ENCODE data around the gene CMA1.
A peak's percentile ranks its signal among the peaks of the same experiment; 100 is the strongest.
"Not testable (repeated sequence)": the region's sequence is repeated elsewhere in the genome, so short reads cannot be mapped to it uniquely, and the experiment has no call there.

The CMA1 gene

DNA sequence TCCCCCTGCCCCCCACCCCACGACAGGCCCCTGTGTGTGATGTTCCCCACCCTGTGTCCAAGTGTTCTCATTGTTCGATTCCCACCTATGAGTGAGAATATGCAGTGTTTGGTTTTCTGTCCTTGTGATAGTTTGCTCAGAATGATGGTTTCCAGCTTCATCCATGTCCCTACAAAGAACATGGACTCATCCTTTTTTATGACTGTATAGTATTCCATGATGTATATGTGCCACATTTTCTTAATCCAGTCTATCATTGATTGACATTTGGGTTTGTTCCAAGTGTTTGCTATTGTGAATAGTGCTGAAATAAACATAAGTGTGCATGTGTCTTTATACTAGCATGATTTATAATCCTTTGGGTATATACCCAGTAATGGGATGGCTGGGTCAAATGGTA, 37.6 kb downstream of the CMA1 start:
- H3K4me1 ChIP-seq (ENCODE audit: control insufficient read depth, insufficient read depth, low read length); H3K4me3 ChIP-seq (ENCODE audit: low read depth, low read length); H3K9me3 ChIP-seq (ENCODE audit: control insufficient read depth, insufficient read depth, low read depth, low read length); H3K27ac ChIP-seq (ENCODE audit: extremely low read depth, low read depth, low read length); H3K36me3 ChIP-seq (ENCODE audit: control insufficient read depth in 2 of 2, insufficient read depth in 1 of 2, low read length in 2 of 2); POLR2A ChIA-PET; CTCF ChIA-PET: not testable (repeated sequence)
- peak; percentile 52; the same call in 1 of the 2 replicates for TF ChIP-seq ZNF146 (tag by site-specific recombination; IDR thresholded peaks at IDR 0.05)

DNA sequence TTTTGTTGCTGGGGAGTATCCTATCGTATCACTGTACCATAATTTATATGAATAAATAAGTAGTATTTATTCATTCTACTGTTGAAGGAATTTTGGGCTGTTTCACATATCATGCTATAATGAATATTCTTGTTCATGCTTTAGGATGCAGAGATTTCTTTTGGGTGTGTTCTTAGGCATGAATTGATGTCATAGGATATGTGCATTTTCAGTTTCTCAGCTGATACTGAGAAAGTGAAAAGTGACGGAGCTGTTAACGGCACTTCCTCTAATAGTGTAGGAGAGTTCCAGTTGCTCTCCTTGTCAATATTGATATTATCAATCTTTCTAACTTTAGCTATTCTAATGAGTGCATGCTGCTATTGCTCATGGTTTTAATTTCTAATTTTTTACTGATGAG, 42.3 kb downstream of the CMA1 start:
- ChIA-PET CTCF (no interaction called here), POLR2A (no interaction called here)
- Histone ChIP-seq H3K9me3 (ENCODE audit: control insufficient read depth, insufficient read depth, low read depth, low read length) (no peaks in the 10 kb centered on the region), H3K36me3 (ENCODE audit: control insufficient read depth in 2 of 2, insufficient read depth in 1 of 2, low read length in 2 of 2) (no peaks in the 10 kb centered on the region), H3K4me3 (ENCODE audit: low read depth, low read length) (no peak overlapping the region), H3K27ac (ENCODE audit: extremely low read depth, low read depth, low read length) (no peak overlapping the region), H3K4me1 (ENCODE audit: control insufficient read depth, insufficient read depth, low read length) (0 out of 2 replicates have a peak, but pooled peaks cover 2% of the 10 kb centered on the region)
- TF ChIP-seq ZNF292 (tag by site-specific recombination; IDR thresholded peaks at IDR 0.05; ENCODE audit: borderline replicate concordance, low read depth) (no peak), ZNF701 (tag by site-specific recombination; IDR thresholded peaks at IDR 0.05) (no peak), ZNF510 (tag by site-specific recombination; IDR thresholded peaks at IDR 0.05; ENCODE audit: insufficient replicate concordance) (no peak), ZNF274 (IDR thresholded peaks at IDR 0.05; ENCODE audit: low read length) (no peak), ZNF274 (tag by site-specific recombination; IDR thresholded peaks at IDR 0.05; ENCODE audit: borderline replicate concordance) (no peak), ZNF423 (tag by site-specific recombination; IDR thresholded peaks at IDR 0.05) (no peak), RBAK (tag by site-specific recombination; IDR thresholded peaks at IDR 0.05) (no peak), ZBTB17 (tag by site-specific recombination; IDR thresholded peaks at IDR 0.05) (no peak), TCF7L2 (IDR thresholded peaks at IDR 0.05; ENCODE audit: borderline replicate concordance, low read depth, low read length) (no peak), ZNF138 (tag by site-specific recombination; IDR thresholded peaks at IDR 0.05; ENCODE audit: borderline replicate concordance) (no peak), KLF7 (tag by site-specific recombination; IDR thresholded peaks at IDR 0.05; ENCODE audit: borderline replicate concordance) (no peak), YY2 (tag by site-specific recombination; IDR thresholded peaks at IDR 0.05) (no peak), ZNF157 (tag by site-specific recombination; IDR thresholded peaks at IDR 0.05) (no peak), ZNF354C (tag by site-specific recombination; IDR thresholded peaks at IDR 0.05; ENCODE audit: borderline replicate concordance, low read depth) (no peak)
- TF ChIP-seq, protein P1, sequence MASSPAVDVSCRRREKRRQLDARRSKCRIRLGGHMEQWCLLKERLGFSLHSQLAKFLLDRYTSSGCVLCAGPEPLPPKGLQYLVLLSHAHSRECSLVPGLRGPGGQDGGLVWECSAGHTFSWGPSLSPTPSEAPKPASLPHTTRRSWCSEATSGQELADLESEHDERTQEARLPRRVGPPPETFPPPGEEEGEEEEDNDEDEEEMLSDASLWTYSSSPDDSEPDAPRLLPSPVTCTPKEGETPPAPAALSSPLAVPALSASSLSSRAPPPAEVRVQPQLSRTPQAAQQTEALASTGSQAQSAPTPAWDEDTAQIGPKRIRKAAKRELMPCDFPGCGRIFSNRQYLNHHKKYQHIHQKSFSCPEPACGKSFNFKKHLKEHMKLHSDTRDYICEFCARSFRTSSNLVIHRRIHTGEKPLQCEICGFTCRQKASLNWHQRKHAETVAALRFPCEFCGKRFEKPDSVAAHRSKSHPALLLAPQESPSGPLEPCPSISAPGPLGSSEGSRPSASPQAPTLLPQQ (tag by site-specific recombination; IDR thresholded peaks at IDR 0.05) = no peak

DNA sequence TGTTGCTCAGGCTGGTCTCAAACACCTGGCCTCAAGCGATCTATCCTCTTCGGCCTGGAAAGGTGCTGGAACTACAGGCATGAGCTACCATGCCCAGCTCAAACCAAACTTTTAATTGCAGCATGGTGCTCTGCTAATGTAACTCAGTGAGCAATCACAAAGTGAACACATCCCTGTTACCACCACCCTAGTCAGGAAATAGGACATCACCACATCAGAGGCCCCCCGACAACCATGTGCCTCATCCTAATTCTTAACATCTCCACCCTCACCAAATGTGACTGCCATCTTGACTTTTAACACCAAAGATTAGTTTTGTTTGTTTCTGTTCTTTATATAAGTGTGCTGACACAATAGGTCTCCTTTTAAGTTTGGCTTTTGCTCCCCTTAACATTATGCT, 42.7 kb downstream of the CMA1 start:
- H3K36me3 ChIP-seq (ENCODE audit: control insufficient read depth in 2 of 2, insufficient read depth in 1 of 2, low read length in 2 of 2) = no peaks in the 10 kb centered on the region
- TF ChIP-seq ZNF184 (tag by site-specific recombination; IDR thresholded peaks at IDR 0.05) (no peak), GLI2 (tag by site-specific recombination; IDR thresholded peaks at IDR 0.05; ENCODE audit: borderline replicate concordance, low read depth) (no peak), EGR2 (tag by site-specific recombination; IDR thresholded peaks at IDR 0.05; ENCODE audit: low read depth) (no peak), ZEB2 (tag by site-specific recombination; IDR thresholded peaks at IDR 0.05) (no peak), WT1 (tag by site-specific recombination; IDR thresholded peaks at IDR 0.05) (no peak), ZBTB20 (tag by site-specific recombination; IDR thresholded peaks at IDR 0.05) (no peak), ZNF530 (tag by site-specific recombination; IDR thresholded peaks at IDR 0.05; ENCODE audit: low read depth) (no peak), GFI1B (tag by site-specific recombination; IDR thresholded peaks at IDR 0.05) (no peak)
- H3K4me3 ChIP-seq (ENCODE audit: low read depth, low read length) = no peak overlapping the region
- H3K4me1 ChIP-seq (ENCODE audit: control insufficient read depth, insufficient read depth, low read length) = 0 out of 2 replicates have a peak, but pooled peaks cover 2% of the 10 kb centered on the region
- POLR2A ChIA-PET = no interaction called here
- CTCF ChIA-PET = no interaction called here
- H3K27ac ChIP-seq (ENCODE audit: extremely low read depth, low read depth, low read length) = no peak overlapping the region
- H3K9me3 ChIP-seq (ENCODE audit: control insufficient read depth, insufficient read depth, low read depth, low read length) = no peaks in the 10 kb centered on the region

Measured in HEK293 (cell line).